Stimulated activated CD4-positive, alpha-beta T cell treated with anti-CD3 and anti-CD28 coated beads, Interleukin-4, amount 100 ng/mL, for 24 hours (primary cell): ENCODE measurements around the gene CCDC191.

Experiments
- DNase-seq: peaks from one replicate; pipeline ENCODE4 v3.0.0-alpha.2; 2020

The CCDC191 gene

GRCh38 chr3:113953677-113954076 is 102.6 kb downstream of the CCDC191 start:
- no peak for DNase-seq

- DNase-seq: no peak
Observed at GRCh38 chr3:113952921-113953320, 103.4 kb downstream of the CCDC191 start.

GRCh38 chr3:113948015-113948917 is 108.1 kb downstream of the CCDC191 start:
- peak; percentile 9 for DNase-seq

- DNase-seq: peak; percentile 61
Observed at GRCh38 chr3:113947372-113948014, 108.8 kb downstream of the CCDC191 start, which contains the start of gene ZDHHC23. Gene ZDHHC23 (plus strand): TSS chr3:113948013. CDS start chr3:113948803, 790 bp downstream.

GRCh38 chr3:113946831-113947230 is 109.5 kb downstream of the CCDC191 start:
- DNase-seq: no peak

GRCh38 chr3:113927556-113927955 is 128.8 kb downstream of the CCDC191 start:
- DNase-seq: no peak

- no peak for DNase-seq
Observed at GRCh38 chr3:113914646-113915045, 141.7 kb downstream of the CCDC191 start.
